Hepatic stellate cell (primary cell): Measurements from ENCODE around the gene RGMB.

ENCODE experiments used
- DNase-seq: peaks from one replicate; pipeline ENCODE4 v3.0.0; 2011; ENCODE audit warnings: low spot score

The RGMB gene

DNA sequence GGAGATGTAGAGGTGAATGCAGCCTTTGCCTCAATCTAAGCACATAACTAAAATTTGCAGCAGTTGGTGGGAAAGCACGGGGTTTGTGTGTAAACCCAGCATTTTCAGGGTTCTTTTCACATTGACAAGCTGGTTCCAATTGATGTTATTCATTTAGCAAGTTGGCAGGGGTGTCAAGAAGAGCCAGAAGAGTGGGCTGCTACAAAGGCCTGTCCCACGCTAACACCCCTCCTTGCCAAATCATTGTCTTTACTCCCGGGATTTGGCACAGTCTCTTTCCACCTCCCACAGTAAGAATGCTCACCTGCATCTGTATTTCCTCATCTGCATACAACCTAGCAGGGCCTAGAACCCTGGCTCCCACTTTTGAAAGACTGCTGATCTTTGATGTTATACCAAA lies 11.8 kb downstream of the RGMB start:
- no peak for DNase-seq

DNA sequence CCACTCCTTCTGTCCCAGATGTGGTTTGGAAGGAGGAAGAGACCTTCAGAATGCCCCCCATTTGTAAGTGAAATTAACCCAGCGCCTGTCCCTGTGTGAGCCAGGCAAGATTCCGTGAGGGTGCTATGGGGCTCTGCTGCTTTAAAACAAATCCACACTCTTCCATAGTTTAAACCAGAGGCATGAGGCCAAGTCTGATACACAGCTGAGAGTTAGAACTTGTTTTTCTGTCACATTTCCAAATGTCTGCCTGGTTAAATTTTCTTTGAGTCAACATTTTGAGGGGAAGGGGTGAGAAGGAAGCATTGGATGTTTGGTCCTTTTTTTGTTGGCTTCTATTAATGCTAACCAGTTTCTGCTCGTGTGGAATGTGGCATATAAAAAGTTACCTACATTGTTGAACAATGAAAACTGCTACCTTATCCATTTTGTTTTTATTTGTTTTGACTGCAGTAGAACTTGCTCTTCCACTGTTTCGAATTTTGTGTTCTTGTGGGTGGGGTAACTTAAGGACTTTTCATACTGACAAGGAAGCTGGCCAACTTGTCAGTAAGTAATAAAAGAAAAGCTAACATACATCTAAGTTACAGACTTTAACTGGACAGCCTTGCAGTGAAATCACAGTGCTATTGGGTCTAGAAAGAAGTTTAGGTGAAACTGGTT lies 12.9 kb downstream of the RGMB start:
- no peak for DNase-seq

DNA sequence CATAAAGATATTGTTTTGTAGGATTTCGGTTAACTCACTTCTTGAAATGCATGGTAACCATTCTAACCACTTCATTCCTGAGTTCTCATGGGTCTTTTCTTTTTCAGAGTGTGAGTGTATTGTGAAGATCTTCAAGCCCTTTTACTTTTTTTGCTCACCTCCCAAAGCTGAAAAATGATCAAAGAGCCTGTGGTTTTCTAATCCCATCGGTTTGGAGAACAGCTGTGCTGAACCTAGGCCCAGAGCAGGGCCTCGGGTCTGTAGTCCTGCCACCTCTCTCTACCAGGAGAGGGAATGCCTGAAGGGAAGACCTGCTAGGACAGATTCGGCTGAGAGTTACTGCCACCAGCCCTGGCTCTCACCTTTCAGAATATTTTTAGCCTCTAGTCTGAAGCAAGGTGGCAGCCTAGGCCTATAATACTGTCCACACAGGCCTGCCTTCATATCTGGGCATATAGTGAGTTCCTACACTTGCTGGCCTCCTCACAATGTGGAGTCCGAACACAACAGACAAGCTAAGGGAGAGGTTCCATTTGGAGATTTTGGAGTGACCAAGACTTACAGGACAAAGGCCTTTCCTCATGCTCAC lies 13.8 kb downstream of the RGMB start:
- DNase-seq = no peak

DNA sequence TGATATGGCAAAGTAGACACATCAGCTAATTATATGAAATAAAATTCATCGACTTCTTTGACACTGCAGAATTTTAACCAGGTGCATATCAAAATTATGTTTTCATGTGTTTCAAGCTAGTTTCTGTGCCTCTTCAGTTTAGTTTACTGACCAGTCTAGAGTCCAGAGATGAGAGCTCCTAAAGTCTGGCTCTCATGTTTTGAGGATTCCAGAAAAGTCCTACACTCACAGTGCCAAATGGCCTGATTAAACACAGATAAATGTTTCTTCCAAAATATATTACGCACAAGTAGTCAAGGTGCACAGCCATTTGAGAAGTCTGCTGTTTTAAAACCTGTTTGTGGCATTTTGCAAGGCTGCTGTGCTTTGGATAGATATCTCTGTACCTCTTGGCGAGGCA lies 15.6 kb downstream of the RGMB start:
- no peak for DNase-seq

DNA sequence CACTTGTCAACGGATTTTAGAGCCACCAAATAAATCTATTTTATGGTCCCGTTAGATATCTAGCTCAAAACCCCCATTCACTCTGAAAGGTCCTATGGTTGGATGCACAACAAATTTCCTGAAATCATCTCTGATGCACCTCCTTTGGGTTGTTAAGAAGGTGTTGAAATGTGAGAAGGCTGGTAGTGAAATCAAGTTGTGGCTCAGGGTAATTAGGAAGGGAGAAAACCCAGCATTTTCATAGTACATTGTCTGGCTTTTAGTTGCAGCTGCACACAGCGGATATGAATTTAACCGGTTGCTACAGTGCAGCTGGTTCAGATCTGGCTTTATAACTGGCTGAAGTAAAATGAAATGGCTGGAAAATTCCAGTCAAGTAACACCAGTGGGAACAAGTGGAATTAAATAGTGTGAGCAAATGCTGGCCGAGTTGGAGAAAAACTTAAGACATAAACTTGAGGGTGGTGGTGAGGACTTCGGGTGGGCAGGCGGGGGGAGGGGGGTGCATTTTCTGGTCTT lies 17.6 kb downstream of the RGMB start:
- DNase-seq = no peak

DNA sequence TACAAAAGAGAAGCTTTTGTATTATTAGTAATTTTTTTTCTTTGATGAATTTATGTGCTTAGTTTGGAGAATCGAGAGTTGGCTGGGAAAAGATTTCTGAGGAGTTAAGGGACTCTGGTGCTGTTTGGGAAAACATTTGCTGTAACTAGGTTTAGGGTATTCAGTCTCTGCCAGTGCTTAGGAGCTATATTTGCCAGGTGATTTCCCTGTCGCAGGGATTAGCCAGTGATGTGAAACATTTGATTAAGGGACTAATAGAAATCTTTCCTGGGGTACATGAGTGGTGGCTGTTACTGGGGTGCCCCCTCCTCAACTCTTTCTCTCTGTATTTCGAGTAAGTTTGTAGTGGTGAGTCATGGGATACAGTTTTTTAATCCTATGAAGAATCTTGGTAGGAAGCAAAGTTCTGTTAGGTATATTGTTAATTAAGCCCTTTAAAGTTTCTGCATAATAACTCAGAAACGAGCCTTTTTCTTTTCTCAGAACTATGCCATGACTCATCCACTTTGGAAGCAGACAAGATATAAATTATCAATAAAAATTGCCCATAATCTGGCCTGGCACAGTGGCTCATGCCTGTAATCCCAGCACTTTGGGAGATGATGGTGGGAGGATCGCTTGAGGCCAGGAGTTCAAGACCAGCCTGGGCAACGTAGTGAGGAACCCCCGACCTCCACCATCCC lies 18.6 kb downstream of the RGMB start:
- no peak for DNase-seq

DNA sequence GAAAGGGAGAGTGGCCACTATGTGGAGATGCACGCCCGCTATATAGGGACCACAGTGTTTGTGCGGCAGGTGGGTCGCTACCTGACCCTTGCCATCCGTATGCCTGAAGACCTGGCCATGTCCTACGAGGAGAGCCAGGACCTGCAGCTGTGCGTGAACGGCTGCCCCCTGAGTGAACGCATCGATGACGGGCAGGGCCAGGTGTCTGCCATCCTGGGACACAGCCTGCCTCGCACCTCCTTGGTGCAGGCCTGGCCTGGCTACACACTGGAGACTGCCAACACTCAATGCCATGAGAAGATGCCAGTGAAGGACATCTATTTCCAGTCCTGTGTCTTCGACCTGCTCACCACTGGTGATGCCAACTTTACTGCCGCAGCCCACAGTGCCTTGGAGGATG lies 19.8 kb downstream of the RGMB start:
- no peak for DNase-seq

DNA sequence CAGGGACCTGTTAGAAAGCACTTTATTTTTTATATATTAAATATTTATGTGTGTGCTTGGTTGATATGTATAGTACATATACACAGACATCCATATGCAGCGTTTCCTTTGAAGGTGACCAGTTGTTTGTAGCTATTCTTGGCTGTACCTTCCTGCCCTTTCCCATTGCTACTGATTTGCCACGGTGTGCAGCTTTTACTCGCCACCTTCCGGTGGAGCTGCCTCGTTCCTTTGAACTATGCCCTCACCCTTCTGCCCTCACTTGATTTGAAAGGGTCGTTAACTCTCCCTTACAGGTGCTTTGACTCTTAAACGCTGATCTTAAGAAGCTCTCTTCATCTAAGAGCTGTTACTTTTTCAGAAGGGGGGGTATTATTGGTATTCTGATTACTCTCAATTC lies 20.5 kb downstream of the RGMB start:
- no peak for DNase-seq

DNA sequence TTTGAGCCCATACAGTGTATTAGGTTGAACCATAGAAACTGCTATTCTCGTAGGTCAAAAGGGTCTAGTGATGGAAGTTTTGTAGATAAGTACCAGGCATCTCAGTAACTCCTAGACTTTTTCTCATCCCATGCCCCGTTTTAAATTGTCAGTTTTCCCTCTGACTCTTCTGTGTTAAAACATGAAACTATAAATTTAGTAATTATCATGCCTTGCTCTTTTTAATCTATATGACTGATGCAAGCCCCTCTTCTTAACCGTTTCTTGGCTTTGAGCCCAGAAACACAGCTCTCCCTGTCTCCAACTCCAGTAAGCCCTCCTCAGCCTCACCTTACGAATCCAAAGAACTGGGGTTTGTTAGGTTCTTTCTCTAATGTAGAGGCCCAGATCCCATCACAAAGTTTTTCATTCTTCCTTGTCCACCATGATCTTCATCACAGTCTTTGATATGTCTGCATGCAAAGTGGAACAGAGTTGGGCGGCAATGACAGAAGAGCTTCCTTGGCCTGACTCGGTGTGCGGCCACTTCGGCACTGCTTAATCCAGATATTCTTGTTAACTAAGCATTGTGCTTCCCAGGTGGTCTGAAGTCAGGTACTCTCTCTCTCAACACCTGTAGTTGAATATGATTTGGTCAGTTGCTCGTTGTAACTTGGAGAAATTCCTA lies 21.1 kb downstream of the RGMB start:
- no peak for DNase-seq

DNA sequence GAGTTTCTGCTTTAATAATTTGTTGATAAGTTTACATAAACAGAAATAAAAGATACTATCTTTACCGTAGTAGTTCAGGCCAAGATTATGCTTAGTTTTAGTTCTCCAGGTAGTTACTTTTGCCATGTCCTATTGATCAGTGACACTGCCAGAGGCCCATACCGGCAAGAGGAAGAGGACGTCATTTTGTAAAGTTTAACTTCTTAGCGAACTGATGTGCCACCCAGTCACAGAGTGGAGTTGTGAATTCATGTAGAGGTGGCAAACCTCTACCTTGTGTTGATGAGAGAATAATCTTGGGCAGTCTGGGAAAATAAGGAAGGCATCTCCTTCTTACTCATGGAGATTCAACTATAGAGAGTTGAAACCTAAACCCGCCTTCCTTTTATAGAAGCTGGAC lies 21.8 kb downstream of the RGMB start:
- DNase-seq = no peak

DNA sequence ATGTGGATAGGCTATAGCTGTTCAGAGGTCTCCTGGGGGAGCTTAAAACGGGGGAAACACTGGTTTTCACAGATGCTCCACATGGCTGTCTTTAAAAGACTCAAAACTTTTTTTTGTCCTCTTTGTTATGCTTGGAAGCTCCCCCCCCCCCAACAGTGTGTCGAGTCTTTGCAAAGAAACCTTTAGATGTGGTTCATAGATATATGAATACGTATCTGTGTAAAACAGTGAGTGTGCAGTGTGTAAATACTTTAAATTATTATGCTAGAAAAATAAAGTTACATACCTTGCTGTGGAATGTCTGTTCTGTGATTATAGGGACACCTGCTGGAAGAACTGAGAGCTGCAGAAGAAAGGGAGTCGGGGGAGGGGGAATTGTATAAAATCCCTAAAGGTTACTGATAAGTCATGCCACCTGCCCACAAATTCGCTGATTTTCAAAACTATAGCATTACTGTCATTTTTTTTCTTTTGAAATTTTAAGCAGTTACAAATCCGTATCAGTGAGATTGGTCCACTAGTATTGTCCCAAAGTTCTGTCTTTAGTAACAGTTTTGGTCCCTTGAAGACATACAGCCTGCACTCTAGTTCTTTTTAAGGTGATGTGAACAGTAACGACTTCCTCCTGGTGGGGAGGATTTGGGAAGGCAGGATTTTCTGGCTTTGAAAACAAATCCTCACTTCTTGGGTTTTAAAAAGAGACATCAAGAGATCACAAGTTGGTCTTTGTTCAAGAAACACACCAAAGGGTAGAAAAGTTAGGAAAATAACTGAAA lies 22.9 kb downstream of the RGMB start:
- peak; percentile 56 for DNase-seq

DNA sequence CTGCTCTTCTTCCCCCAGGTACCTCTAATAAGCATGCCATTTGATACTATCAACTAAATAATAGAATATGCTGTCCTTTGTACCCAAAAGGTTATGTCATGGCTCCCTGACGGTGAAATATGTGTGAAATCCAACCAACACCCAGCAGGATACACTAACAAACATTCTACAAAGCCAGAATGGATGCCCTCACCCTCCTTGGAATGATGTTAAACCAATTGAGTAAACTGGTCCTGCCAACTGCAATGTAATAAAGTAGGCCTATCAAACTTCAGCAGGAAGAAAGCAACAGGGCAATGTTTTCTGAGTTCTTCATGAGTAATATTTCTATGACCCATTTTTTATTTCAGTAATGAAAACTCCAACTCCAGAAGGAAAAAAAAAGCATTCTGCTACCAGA lies 24.9 kb downstream of the RGMB start:
- no peak for DNase-seq

DNA sequence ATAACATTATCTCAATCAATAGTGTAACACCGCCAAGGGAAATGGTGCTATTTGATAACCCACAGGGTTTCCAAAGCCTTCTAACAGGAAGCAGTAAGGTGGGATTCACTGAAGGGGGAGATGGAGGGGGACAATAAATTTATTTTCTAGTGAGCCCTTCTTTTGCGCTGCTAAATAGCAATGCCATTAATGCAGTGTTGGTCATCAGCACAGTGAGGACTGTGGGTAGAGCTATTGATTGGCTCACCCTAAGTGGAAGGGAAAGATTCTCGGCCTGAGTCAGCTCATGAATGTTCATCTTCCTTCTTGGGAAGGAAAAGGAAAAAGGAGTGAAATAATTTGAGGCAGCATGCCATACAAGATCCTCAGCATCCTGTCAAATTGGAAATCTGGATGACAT lies 25.4 kb downstream of the RGMB start:
- DNase-seq = no peak

DNA sequence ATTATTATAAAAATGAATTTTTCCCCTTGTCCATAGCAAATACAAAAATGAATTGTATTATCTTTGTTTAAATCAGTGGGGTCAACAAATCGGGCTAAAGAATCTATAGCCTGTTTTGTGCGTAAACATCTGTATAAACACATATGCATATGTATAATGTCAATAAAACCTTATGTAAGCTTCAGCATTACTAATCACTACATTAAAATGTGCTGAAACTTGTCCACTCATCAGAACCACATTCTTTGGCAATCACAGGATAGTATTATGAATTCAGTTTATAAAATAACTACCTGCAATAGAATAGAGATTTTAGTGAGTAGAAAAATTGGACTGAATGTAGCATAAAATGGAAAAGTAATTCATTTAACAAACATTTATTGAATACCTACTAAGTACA lies 30.6 kb downstream of the RGMB start:
- no peak for DNase-seq

DNA sequence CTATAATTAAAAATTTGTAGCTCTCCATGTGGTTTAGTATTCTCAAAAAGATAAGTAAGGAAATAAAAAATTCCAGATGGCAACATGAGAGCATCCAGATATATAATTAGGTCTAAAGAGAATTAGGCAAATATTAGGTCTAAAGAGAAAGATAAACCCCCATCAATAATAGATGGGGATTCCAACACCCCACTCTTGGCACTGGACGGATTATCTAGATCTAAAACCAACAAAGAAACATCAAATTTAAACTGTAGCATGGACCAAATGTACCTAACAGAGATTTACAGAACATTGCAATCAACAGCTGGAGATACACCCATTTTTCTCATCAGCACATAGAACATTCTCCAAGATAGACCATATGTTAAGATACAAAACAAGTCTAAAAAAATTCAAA lies 31.6 kb downstream of the RGMB start:
- DNase-seq = no peak

DNA sequence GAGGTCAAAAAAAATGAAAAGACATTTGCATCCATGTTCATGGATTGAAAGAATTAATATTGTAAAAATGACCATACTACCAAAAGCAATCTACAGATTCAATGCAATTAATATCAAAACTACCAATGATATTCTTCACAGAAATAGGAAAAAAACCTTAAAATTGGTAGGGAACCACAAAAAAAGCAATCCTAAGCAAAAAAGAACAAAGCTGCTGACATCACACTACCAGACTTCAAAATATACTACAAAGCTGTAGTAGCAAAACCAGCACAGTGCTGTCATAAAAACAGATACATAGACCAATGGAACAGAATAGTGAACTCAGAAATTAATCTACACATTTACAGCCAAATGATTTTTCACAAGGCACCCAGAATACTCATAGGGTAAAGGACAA lies 34.3 kb downstream of the RGMB start:
- no peak for DNase-seq

DNA sequence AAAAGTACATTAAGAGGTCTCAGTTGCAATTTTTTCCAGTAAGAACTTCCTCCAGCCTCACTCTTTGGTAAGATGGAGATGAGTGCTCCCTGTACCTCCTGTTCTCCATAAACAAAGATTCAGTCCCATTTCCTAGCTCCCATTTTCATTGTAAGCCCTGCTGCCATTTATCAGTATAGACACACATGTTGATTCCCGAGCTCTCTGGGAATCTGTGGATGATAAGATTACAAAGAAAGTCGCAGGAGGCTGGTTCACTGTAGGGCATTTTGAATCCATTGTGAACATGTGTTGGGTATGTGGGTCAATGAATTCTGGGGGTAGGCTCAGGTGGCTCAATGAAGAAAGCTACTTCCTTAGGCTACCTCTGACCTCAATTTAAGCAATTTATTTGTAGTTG lies 36.7 kb downstream of the RGMB start:
- DNase-seq = no peak

DNA sequence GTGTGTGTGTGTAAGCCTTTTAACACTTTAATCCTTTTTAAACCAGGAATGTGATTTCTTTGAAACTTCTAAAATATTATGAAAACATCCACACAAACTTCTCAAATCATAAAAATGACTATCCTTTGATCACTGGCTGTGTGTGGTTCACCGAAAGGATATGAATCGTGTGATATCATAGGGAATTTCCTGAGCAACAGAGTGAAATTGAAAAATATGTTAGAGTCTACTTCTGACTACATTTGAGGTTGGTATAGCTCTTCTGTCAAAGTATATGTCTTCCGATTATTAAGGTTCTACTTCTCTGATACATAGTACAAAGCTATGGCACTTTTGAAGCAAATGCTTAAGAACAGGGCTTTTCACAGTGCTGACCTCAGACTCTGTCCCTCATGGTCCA lies 40.3 kb downstream of the RGMB start:
- DNase-seq = no peak

DNA sequence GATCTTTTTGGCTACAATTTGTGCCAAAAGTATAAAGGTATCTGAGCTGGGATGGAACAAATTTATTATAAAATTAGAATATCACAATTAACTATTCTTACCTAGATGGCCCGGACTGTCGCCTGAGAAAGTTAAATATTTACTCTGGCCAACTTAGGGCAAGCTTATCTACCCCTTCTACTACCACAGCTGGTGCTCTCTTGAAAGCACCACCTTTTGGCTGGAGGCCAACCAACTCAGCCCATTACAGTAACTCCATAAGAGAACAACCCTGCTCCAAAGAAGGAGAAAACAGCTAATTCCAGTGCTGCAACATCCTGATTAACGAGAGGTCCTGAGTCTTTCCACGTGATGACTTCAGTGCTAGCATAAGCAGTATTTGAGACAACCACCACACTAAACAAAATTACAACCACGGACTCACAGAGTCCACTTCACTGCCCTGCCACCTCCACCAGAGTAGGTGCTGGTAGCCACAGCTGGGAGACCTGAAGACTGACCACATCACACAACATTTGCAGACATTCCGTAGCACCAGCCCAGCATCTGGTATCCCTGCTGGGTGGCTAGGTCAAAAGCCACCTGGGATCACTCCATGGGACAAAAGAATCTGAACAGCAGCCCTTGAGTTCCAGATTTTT lies 43.2 kb downstream of the RGMB start:
- DNase-seq = no peak

DNA sequence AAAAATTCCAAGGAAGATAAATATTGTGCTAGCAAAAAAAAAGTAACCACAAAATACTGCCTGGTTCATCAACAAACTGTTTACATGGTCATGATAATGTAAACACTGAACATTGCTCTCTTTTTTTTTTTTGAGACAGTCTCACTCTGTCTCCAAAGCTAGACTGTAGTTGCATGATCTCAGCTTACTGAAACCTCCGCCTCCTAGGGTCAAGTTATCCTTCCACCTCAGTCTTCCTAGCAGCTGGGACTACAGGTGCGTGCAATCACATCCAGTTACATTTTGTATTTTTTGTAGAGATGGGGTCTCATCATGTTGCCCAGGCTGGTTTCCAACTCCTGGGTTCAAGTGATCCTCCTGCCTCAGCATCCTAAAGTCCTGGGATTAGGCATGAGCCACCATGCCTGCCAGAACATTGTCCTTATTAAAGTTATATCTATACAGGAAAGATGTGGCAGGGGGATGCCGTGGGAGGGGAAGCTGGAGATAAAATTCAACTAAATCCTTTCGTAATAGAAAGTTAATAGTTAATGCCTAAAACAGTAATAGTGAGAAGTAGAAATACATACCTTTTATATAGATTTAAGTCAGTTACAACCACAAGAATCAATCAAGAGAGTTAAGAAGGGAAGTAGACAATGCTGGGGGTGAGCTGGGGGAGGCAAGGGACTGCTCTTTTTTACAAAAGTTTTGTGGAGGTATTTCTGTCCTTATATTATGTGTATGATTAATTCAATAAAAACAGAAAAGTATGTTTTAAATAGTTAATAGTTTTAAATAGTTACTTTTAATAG lies 52.3 kb downstream of the RGMB start:
- no peak for DNase-seq

DNA sequence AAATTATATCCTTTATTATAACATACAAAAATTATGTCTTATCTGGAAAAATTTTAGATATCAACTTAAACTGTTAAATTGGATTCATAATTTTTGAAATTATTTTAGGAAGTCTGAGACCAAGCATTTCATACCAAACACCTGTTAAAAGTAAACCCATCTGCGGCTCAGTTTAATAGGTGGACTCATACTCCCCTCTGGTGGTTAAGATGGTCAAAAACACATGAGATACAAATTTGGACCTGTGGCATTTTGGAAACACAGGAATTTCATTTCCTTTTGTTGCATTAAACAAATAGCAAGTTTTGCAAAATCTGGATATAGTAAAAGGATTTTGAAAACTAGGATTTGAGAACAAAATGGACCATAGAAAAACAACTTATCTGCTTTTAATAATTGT lies 53.7 kb downstream of the RGMB start:
- DNase-seq = peak; percentile 35
